NB4 (cell line): ENCODE data around the gene AOC2.

Source experiments
- POLR2A ChIP-seq: IDR thresholded peaks from 2 replicates; pipeline ENCODE4 v1.6.1; 2011; ENCODE audit warnings: mild to moderate bottlenecking; ENCODE audit not compliant: insufficient read length; ENCODE audit errors: extremely low read depth
- TF ChIP-seq, protein P1 (sequence below): IDR thresholded peaks from one replicate; pipeline ENCODE4 v1.5.1; 2012; ENCODE audit warnings: low read depth, low read length
- TF ChIP-seq, protein P2 (sequence below): IDR thresholded peaks from 2 replicates; pipeline ENCODE4 v1.6.1; 2011; ENCODE audit warnings: low read depth, low read length

GRCh38 chr17:42814633-42815399 is 29.6 kb upstream of the AOC2 start:
- TF ChIP-seq POLR2A = no peak
- TF ChIP-seq, protein P1, sequence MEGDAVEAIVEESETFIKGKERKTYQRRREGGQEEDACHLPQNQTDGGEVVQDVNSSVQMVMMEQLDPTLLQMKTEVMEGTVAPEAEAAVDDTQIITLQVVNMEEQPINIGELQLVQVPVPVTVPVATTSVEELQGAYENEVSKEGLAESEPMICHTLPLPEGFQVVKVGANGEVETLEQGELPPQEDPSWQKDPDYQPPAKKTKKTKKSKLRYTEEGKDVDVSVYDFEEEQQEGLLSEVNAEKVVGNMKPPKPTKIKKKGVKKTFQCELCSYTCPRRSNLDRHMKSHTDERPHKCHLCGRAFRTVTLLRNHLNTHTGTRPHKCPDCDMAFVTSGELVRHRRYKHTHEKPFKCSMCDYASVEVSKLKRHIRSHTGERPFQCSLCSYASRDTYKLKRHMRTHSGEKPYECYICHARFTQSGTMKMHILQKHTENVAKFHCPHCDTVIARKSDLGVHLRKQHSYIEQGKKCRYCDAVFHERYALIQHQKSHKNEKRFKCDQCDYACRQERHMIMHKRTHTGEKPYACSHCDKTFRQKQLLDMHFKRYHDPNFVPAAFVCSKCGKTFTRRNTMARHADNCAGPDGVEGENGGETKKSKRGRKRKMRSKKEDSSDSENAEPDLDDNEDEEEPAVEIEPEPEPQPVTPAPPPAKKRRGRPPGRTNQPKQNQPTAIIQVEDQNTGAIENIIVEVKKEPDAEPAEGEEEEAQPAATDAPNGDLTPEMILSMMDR = no peak
- TF ChIP-seq, protein P2, sequence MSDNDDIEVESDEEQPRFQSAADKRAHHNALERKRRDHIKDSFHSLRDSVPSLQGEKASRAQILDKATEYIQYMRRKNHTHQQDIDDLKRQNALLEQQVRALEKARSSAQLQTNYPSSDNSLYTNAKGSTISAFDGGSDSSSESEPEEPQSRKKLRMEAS = no peak
